Cardiac fibroblast (primary cell): ENCODE data around the gene LUC7L2.

ENCODE experiments used
- DNase-seq, 2 donors: peaks; one replicate each; pipeline versions ENCODE4 v3.0.0 to v3.0.0-alpha.2; 2010; ENCODE audit warnings: low read depth in 2 of 2
- H3K4me3 ChIP-seq, 2 donors: replicated peaks in 1 of 2; 1 replicate in 1 of 2; 2 replicates in 1 of 2; pipeline ENCODE4 v1.5.1; 2011; ENCODE audit warnings: low read depth in 2 of 2, low read length in 2 of 2, mild to moderate bottlenecking in 2 of 2, moderate library complexity in 1 of 2
- TF ChIP-seq, protein P1 (sequence below): IDR thresholded peaks from one replicate; pipeline ENCODE4 v1.5.1; 2011; ENCODE audit warnings: low read depth, mild to moderate bottlenecking, low read length, inconsistent platforms

The LUC7L2 gene

DNA sequence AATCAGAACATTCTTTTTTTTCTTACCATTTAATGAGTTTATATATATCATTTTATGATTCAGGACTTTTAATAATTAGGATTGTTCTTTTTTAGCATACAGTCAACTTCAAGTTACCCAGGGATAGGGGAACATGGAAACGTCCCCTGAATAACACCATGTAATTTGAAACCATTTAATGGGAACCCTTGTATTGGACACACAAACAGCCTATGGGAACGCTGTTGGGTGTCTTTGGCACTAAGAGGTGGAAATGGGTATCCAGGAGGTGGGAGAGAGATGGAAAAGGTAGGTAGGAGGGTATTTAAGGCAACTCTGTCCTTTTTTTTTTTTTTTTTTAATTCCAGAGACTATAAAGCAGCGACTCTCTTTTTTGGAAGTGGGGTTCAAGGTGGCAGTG, 2.6 kb downstream of the LUC7L2 start:
- DNase-seq = no peak
- H3K4me3 ChIP-seq = no peak overlapping the region
- TF ChIP-seq, protein P1, sequence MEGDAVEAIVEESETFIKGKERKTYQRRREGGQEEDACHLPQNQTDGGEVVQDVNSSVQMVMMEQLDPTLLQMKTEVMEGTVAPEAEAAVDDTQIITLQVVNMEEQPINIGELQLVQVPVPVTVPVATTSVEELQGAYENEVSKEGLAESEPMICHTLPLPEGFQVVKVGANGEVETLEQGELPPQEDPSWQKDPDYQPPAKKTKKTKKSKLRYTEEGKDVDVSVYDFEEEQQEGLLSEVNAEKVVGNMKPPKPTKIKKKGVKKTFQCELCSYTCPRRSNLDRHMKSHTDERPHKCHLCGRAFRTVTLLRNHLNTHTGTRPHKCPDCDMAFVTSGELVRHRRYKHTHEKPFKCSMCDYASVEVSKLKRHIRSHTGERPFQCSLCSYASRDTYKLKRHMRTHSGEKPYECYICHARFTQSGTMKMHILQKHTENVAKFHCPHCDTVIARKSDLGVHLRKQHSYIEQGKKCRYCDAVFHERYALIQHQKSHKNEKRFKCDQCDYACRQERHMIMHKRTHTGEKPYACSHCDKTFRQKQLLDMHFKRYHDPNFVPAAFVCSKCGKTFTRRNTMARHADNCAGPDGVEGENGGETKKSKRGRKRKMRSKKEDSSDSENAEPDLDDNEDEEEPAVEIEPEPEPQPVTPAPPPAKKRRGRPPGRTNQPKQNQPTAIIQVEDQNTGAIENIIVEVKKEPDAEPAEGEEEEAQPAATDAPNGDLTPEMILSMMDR = no peak

DNA sequence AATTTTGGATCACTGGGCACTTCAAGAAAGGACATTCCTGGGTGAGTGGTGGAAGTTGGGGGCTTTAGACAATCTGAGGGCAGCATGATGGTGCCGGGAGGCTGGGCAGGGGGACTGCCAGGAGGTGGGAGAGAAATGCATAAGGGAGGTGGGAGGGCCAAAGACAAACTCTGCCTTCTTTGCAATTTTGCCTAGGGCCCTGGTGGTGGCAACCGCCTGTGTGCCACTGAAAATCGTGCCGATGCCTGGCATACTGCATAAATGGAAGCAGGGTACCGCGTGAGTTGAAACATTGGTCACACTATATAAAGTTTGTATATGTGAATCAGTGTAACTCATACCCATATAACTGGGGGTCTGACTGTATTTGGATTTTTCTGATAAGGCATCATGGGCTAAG, 3.3 kb downstream of the LUC7L2 start:
- TF ChIP-seq, protein P1 = no peak
- H3K4me3 ChIP-seq = no peak overlapping the region
- no peak for DNase-seq

DNA sequence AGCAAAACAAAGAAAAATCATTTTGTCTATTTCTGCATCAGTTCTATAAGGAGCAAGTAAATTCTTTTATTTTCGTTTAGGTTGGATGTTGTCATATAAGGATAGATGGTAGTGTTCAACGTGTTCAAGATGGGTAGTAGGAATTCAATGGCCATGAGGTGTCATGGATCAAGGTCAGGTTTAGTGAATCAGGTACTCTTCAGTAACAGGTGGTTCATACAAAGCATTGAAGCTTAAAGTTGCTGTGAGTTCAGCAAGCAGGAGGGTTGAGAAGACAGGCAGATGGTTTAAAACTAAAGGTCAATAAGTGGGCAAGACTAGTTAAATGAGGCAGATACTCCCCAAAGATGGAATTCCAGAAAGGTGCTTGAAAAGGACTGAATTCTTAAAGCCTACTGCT, 5.6 kb downstream of the LUC7L2 start:
- TF ChIP-seq, protein P1 = no peak
- no peak overlapping the region for H3K4me3 ChIP-seq
- no peak for DNase-seq

DNA sequence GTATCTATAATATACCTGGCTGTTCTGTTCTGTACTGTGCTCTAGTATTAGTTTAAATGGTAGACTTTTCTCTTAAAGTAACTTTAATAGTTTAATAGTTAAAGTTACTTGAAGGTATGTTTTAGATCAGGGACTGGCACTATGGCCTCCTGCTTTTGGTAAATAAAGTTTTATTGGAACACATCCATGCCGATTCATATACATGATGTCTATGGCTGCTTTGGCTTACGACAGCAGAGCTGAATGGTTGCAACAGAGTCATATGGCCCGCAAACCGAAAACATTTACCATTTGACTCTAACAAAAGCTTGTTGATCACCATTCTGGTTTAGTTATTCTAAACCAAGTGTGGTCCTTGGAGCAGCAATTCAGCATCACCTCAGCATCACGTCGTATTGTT, 6.7 kb downstream of the LUC7L2 start:
- DNase-seq = no peak
- TF ChIP-seq, protein P1 = no peak
- no peak overlapping the region for H3K4me3 ChIP-seq

DNA sequence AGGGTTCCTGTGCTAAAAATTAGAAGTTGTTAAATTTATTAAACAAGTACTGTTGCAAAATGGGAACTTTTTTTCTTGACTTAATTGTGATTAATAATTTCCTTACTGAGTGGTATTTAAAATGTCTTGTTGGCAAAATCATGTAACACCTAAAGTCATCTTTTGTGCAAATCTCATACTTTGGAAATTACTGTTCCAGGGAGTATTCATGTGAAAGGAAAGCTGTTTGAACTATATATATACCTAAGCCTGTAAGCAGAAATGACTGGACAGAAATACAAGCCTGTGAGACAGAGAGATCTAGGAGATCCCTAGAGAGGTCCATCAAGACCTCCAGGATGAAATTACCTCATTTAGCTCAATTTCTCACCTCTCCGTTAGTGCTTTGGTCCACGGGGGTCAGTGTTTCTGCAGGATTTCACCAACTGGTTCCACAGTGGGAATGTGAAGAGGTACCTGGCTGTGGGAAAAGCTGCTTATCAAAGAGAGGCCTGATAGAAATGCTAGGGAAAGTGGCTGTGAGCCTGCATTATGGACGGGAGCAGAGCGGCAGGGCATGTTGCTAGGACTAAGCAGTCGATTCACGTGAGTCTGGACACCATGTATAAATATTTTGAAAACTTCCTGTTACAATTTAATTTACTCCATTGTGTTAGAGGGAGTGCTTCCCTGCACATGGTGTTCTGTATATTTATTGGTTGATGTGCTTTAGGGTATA, 7.9 kb downstream of the LUC7L2 start:
- no peak for DNase-seq
- TF ChIP-seq, protein P1 = no peak
- H3K4me3 ChIP-seq = no peak overlapping the region

DNA sequence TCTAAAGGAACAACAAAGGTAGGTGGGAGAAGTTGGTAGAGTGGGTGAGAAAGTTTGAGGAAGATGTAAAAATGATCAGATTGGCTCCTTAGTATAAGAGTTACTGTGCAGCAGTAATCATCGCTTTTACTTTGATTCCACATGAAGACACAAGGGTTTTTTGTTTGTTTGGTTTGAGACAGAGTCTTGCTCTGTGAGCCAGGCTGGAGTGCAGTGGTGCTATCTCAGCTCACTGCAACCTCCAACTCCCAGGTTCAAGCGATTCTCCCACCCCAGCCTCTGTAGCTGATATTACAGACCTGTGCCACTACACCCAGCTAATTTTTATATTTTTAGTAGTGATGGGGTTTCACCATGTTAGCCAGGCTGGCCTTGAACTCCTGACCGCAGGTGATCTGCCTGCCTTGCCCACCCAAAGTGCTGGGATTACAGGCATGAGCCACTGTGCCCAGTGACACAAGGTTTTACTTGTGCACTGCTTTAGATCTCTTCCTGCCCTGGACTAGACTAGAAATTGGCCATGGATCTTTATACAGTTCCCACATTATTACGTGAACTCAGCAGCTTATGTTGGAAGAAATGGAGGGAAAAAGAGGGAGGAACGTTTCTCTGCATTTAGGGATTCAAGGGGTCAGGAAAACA, 10.7 kb downstream of the LUC7L2 start:
- H3K4me3 ChIP-seq = no peak overlapping the region
- TF ChIP-seq, protein P1 = no peak
- no peak for DNase-seq
